Colonic mucosa (tissue), 4 donors: ENCODE data around the gene LRIT3. TPM values are rescaled to one million over a fixed set of nuclear protein-coding genes. Genes with fewer than 3 reads are reported as not detected.

ENCODE experiments used
- DNase-seq: peaks from one replicate; pipeline ENCODE4 v3.0.0-alpha.2; 2020
- H3K27ac ChIP-seq: fragments of 200-600 bp; one replicate; pipeline ENCODE4 v1.8.0; 2021
- H3K27me3 ChIP-seq: fragments of 200-600 bp; one replicate; pipeline ENCODE4 v1.8.0; 2021
- H3K36me3 ChIP-seq: fragments of 200-600 bp; one replicate; pipeline ENCODE4 v1.8.0; 2021
- H3K4me1 ChIP-seq: fragments of 200-600 bp; one replicate; pipeline ENCODE4 v1.8.0; 2021; ENCODE audit warnings: mild to moderate bottlenecking
- H3K4me3 ChIP-seq: fragments of 200-600 bp; one replicate; pipeline ENCODE4 v1.8.0; 2021
- H3K9ac ChIP-seq, 2 donors: one replicate each; pipeline ENCODE4 v1.7.0; 2013; ENCODE audit warnings: control low read depth in 2 of 2, low read depth in 2 of 2, low read length in 2 of 2
- H3K9me3 ChIP-seq: fragments of 200-600 bp; one replicate; pipeline ENCODE4 v1.8.0; 2021
- CTCF ChIP-seq: fragments of 200-600 bp; IDR thresholded peaks from one replicate; pipeline ENCODE4 v1.8.0; 2022; ENCODE audit warnings: antibody characterized with exemption, mild to moderate bottlenecking
- intact Hi-C: fragments of 100-400 bp; cut with DNase I; formaldehyde crosslinking; loops from one replicate; pipeline ENCODE4 v1.14.1; 2022
- total RNA-seq, 2 donors: library from RNA; stranded (reverse); fragmentation: NEBNext Ultra II Directional in 1 of 2; extraction: Animal tissue kit (Norgen Biotek cat#: 25700) in 1 of 2; gene quantifications; one replicate each; pipeline ENCODE4 v1.2.1, GENCODE V29; 2021
- donor health status: healthy.
- donor health status: DM: no; HTN: no; CAD: no.
- donor health status: DM: no; HTN: no; CAD: no.

LRIT3 gene
- total RNA-seq, 2 donors from 2014 or later: 0.15 TPM; not detected in 1

GRCh38 chr4:109876634-109877265 is 28.8 kb downstream of the LRIT3 start:
- no peak for DNase-seq
- Histone ChIP-seq H3K9me3 (no peaks in the 10 kb centered on the region), H3K4me1 (no peaks in the 10 kb centered on the region), H3K27ac (no peak overlapping the region), H3K36me3 (no peaks in the 10 kb centered on the region), H3K27me3 (no peaks in the 10 kb centered on the region), H3K9ac (no peak overlapping the region), H3K4me3 (no peak overlapping the region)
- TF ChIP-seq CTCF: no peak
- intact Hi-C loops: no loop called here

- no peak overlapping the region for H3K27ac ChIP-seq
- no peaks in the 10 kb centered on the region for H3K9me3 ChIP-seq
- no peaks in the 10 kb centered on the region for H3K36me3 ChIP-seq
- H3K27me3 ChIP-seq: no peaks in the 10 kb centered on the region
- DNase-seq: no peak
- no peak overlapping the region for H3K9ac ChIP-seq
- H3K4me1 ChIP-seq: no peaks in the 10 kb centered on the region
- intact Hi-C loops: no loop called here
- H3K4me3 ChIP-seq: no peak overlapping the region
- no peak for TF ChIP-seq CTCF
Measured at GRCh38 chr4:109877400-109877799, 29.5 kb downstream of the LRIT3 start.

GRCh38 chr4:109878355-109878754 is 30.4 kb downstream of the LRIT3 start:
- H3K36me3 ChIP-seq: no peaks in the 10 kb centered on the region
- H3K27me3 ChIP-seq: no peaks in the 10 kb centered on the region
- intact Hi-C loops: no loop called here
- TF ChIP-seq CTCF: no peak
- H3K27ac ChIP-seq: no peak overlapping the region
- no peak overlapping the region for H3K4me3 ChIP-seq
- no peaks in the 10 kb centered on the region for H3K9me3 ChIP-seq
- H3K4me1 ChIP-seq: no peaks in the 10 kb centered on the region
- no peak overlapping the region for H3K9ac ChIP-seq
- DNase-seq: no peak

- DNase-seq: no peak
- Histone ChIP-seq H3K9ac (no peak overlapping the region), H3K4me3 (no peak overlapping the region), H3K27ac (no peak overlapping the region), H3K4me1 (no peaks in the 10 kb centered on the region), H3K36me3 (no peaks in the 10 kb centered on the region), H3K9me3 (no peaks in the 10 kb centered on the region), H3K27me3 (no peaks in the 10 kb centered on the region)
- TF ChIP-seq CTCF: no peak
- intact Hi-C loops: no loop called here
Measured at GRCh38 chr4:109879081-109879480, 31.2 kb downstream of the LRIT3 start.

GRCh38 chr4:109879636-109880314 is 31.9 kb downstream of the LRIT3 start:
- intact Hi-C loops: no loop called here
- TF ChIP-seq CTCF: no peak

More at GRCh38 chr4:109879636-109880314, 31.9 kb downstream of the LRIT3 start:
- Histone ChIP-seq H3K27ac (no peak overlapping the region), H3K27me3 (no peaks in the 10 kb centered on the region), H3K4me1 (no peaks in the 10 kb centered on the region), H3K9me3 (no peaks in the 10 kb centered on the region), H3K36me3 (no peaks in the 10 kb centered on the region), H3K9ac (no peak overlapping the region), H3K4me3 (no peak overlapping the region)
- no peak for DNase-seq
